Measurements from ENCODE around the gene GLRX3.

- TF ChIP-seq, protein P1, sequence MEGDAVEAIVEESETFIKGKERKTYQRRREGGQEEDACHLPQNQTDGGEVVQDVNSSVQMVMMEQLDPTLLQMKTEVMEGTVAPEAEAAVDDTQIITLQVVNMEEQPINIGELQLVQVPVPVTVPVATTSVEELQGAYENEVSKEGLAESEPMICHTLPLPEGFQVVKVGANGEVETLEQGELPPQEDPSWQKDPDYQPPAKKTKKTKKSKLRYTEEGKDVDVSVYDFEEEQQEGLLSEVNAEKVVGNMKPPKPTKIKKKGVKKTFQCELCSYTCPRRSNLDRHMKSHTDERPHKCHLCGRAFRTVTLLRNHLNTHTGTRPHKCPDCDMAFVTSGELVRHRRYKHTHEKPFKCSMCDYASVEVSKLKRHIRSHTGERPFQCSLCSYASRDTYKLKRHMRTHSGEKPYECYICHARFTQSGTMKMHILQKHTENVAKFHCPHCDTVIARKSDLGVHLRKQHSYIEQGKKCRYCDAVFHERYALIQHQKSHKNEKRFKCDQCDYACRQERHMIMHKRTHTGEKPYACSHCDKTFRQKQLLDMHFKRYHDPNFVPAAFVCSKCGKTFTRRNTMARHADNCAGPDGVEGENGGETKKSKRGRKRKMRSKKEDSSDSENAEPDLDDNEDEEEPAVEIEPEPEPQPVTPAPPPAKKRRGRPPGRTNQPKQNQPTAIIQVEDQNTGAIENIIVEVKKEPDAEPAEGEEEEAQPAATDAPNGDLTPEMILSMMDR (conservative IDR thresholded peaks at IDR 0.05; ENCODE audit: low read depth, low read length): no peak
- TF ChIP-seq EZH2 (IDR thresholded peaks at IDR 0.05; ENCODE audit: low read length, unreplicated experiment): no peak
Observed at GRCh38 chr10:130138479-130138866, 2.3 kb downstream of the GLRX3 start.

All from PC-3 (cell line).